ENCODE measurements around the gene POLR3G.

POLR3G gene

DNA sequence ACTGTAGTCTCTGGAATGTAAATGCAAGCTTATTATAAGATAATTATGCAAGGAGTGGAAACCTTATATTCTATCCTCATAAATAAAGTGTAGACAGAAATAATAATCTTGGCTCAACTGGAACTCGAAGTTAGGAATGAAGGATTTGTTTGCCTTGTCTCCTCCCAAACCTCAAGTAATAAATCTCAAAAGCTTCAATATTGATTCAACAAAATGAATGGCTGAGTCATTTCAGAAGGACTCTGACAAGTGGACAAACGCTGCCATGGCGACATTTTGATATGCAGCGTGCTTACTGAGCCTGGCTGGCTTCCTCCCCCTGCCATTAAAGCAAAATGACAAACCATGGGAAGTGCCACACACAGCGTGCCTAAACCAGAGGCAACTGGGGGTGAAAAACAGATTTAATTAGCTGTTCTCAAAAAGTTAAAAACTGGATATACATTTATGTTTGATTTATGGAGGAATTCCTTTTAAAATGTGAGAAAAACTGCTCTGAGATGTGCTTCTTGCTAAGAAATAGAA is 73.5 kb downstream of the POLR3G start (continued):
- TF ChIP-seq, protein P1, sequence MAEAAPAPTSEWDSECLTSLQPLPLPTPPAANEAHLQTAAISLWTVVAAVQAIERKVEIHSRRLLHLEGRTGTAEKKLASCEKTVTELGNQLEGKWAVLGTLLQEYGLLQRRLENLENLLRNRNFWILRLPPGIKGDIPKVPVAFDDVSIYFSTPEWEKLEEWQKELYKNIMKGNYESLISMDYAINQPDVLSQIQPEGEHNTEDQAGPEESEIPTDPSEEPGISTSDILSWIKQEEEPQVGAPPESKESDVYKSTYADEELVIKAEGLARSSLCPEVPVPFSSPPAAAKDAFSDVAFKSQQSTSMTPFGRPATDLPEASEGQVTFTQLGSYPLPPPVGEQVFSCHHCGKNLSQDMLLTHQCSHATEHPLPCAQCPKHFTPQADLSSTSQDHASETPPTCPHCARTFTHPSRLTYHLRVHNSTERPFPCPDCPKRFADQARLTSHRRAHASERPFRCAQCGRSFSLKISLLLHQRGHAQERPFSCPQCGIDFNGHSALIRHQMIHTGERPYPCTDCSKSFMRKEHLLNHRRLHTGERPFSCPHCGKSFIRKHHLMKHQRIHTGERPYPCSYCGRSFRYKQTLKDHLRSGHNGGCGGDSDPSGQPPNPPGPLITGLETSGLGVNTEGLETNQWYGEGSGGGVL (tag by site-specific recombination; IDR thresholded peaks at IDR 0.05), result peak; percentile 51
- no peak for TF ChIP-seq ZNF624 (tag by site-specific recombination; IDR thresholded peaks at IDR 0.05)
- no peak for TF ChIP-seq ZNF114 (tag by site-specific recombination; IDR thresholded peaks at IDR 0.05)
- TF ChIP-seq SCRT2 (tag by site-specific recombination; IDR thresholded peaks at IDR 0.05), result peak; percentile 97
- TF ChIP-seq BCL11A (tag by site-specific recombination; IDR thresholded peaks at IDR 0.05; ENCODE audit: low read depth), result peak; percentile 92; the same call in 1 of the 2 replicates
- TF ChIP-seq, protein P2, sequence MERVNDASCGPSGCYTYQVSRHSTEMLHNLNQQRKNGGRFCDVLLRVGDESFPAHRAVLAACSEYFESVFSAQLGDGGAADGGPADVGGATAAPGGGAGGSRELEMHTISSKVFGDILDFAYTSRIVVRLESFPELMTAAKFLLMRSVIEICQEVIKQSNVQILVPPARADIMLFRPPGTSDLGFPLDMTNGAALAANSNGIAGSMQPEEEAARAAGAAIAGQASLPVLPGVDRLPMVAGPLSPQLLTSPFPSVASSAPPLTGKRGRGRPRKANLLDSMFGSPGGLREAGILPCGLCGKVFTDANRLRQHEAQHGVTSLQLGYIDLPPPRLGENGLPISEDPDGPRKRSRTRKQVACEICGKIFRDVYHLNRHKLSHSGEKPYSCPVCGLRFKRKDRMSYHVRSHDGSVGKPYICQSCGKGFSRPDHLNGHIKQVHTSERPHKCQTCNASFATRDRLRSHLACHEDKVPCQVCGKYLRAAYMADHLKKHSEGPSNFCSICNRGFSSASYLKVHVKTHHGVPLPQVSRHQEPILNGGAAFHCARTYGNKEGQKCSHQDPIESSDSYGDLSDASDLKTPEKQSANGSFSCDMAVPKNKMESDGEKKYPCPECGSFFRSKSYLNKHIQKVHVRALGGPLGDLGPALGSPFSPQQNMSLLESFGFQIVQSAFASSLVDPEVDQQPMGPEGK (tag by site-specific recombination; IDR thresholded peaks at IDR 0.05), result peak; percentile 58
- TF ChIP-seq ZNF404 (tag by site-specific recombination; IDR thresholded peaks at IDR 0.05), result no peak
- TF ChIP-seq KLF16 (tag by site-specific recombination; IDR thresholded peaks at IDR 0.05), result no peak
- no peak for TF ChIP-seq ZNF747 (tag by site-specific recombination; IDR thresholded peaks at IDR 0.05)
- TF ChIP-seq, protein P3, sequence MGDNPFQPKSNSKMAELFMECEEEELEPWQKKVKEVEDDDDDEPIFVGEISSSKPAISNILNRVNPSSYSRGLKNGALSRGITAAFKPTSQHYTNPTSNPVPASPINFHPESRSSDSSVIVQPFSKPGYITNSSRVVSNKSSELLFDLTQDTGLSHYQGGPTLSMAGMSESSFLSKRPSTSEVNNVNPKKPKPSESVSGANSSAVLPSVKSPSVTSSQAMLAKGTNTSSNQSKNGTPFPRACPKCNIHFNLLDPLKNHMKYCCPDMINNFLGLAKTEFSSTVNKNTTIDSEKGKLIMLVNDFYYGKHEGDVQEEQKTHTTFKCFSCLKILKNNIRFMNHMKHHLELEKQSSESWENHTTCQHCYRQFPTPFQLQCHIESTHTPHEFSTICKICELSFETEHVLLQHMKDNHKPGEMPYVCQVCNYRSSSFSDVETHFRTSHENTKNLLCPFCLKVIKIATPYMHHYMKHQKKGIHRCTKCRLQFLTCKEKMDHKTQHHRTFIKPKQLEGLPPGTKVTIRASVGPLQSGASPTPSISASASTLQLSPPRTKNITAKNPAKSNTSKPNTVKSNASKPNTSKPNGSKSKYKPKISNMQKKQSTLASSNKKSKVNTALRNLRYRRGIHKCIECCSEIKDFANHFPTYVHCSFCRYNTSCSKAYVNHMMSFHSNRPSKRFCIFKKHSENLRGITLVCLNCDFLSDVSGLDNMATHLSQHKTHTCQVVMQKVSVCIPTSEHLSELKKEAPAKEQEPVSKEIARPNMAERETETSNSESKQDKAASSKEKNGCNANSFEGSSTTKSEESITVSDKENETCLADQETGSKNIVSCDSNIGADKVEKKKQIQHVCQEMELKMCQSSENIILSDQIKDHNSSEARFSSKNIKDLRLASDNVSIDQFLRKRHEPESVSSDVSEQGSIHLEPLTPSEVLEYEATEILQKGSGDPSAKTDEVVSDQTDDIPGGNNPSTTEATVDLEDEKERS (tag by site-specific recombination; IDR thresholded peaks at IDR 0.05), result no peak
- no peak for TF ChIP-seq ZNF211 (tag by site-specific recombination; IDR thresholded peaks at IDR 0.05; ENCODE audit: low read depth)
- TF ChIP-seq ZNF670 (tag by site-specific recombination; IDR thresholded peaks at IDR 0.05; ENCODE audit: low read depth), result no peak
- TF ChIP-seq ZNF548 (tag by site-specific recombination; IDR thresholded peaks at IDR 0.05), result no peak
- TF ChIP-seq ZNF426 (tag by site-specific recombination; IDR thresholded peaks at IDR 0.05), result no peak
- TF ChIP-seq ZNF658 (tag by site-specific recombination; IDR thresholded peaks at IDR 0.05), result no peak
- peak; percentile 40; the same call in 1 of the 2 replicates for TF ChIP-seq ZNF324 (tag by site-specific recombination; IDR thresholded peaks at IDR 0.05)
- no peak for TF ChIP-seq TRIM28 (IDR thresholded peaks at IDR 0.05; ENCODE audit: borderline replicate concordance, low read length)
- peak; percentile 81 for TF ChIP-seq GLIS1 (tag by site-specific recombination; IDR thresholded peaks at IDR 0.05)
- TF ChIP-seq, protein P4, sequence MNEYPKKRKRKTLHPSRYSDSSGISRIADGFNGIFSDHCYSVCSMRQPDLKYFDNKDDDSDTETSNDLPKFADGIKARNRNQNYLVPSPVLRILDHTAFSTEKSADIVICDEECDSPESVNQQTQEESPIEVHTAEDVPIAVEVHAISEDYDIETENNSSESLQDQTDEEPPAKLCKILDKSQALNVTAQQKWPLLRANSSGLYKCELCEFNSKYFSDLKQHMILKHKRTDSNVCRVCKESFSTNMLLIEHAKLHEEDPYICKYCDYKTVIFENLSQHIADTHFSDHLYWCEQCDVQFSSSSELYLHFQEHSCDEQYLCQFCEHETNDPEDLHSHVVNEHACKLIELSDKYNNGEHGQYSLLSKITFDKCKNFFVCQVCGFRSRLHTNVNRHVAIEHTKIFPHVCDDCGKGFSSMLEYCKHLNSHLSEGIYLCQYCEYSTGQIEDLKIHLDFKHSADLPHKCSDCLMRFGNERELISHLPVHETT (tag by site-specific recombination; IDR thresholded peaks at IDR 0.05), result peak; percentile 75; the same call in 1 of the 2 replicates
- TF ChIP-seq ZNF202 (tag by site-specific recombination; IDR thresholded peaks at IDR 0.05; ENCODE audit: borderline replicate concordance), result no peak
- TF ChIP-seq, protein P5, sequence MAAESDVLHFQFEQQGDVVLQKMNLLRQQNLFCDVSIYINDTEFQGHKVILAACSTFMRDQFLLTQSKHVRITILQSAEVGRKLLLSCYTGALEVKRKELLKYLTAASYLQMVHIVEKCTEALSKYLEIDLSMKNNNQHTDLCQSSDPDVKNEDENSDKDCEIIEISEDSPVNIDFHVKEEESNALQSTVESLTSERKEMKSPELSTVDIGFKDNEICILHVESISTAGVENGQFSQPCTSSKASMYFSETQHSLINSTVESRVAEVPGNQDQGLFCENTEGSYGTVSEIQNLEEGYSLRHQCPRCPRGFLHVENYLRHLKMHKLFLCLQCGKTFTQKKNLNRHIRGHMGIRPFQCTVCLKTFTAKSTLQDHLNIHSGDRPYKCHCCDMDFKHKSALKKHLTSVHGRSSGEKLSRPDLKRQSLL (tag by site-specific recombination; IDR thresholded peaks at IDR 0.05), result no peak; the same call in 1 of the 2 replicates
- TF ChIP-seq ZNF654 (tag by site-specific recombination; IDR thresholded peaks at IDR 0.05; ENCODE audit: low read depth), result no peak
- no peak for TF ChIP-seq ZNF776 (tag by site-specific recombination; IDR thresholded peaks at IDR 0.05; ENCODE audit: borderline replicate concordance)
- TF ChIP-seq OVOL3 (tag by site-specific recombination; IDR thresholded peaks at IDR 0.05), result peak; percentile 71; the same call in 1 of the 2 replicates
- TF ChIP-seq ZNF555 (tag by site-specific recombination; conservative IDR thresholded peaks at IDR 0.05), result no peak
- TF ChIP-seq ZNF768 (tag by site-specific recombination; IDR thresholded peaks at IDR 0.05), result no peak
- no peak for TF ChIP-seq ZNF112 (tag by site-specific recombination; IDR thresholded peaks at IDR 0.05)
- peak; percentile 74; the same call in 1 of the 2 replicates for TF ChIP-seq ZFP69B (tag by site-specific recombination; IDR thresholded peaks at IDR 0.05)
- peak; percentile 93 for TF ChIP-seq GFI1B (tag by site-specific recombination; IDR thresholded peaks at IDR 0.05)
